ENCODE data around the gene PINLYP. TPM values are rescaled to one million over a fixed set of nuclear protein-coding genes. Genes with fewer than 3 reads are reported as not detected.

The PINLYP gene
- total RNA-seq = 0.98 and 7.4 TPM in 2 replicates

GRCh38 chr19:43575156-43575950, at the start of gene PINLYP, which contains the start of gene XRCC1:
Gene PINLYP, plus strand, starts transcription at chr19:43575801. Its CDS starts 1,391 bp downstream, at chr19:43577192.
Gene XRCC1, minus strand, starts transcription at chr19:43575527. Its CDS starts 69 bp downstream, at chr19:43575458.

GRCh38 chr19:43526884-43527859, 48.4 kb upstream of the PINLYP start, which contains the start of gene ETHE1:
Gene ETHE1, minus strand, starts transcription at chr19:43527201. Its CDS starts 24 bp downstream, at chr19:43527177.

GRCh38 chr19:43532962-43533545, 42.5 kb upstream of the PINLYP start, which contains the start of gene ZNF575:
Gene ZNF575, plus strand, starts transcription at chr19:43533188. Its CDS starts 1,235 bp downstream, at chr19:43534423.

GRCh38 chr19:43595999-43596841, 20.6 kb downstream of the PINLYP start, which contains the start of the genes IRGQ and ZNF576:
Gene IRGQ, minus strand, starts transcription at chr19:43596134. Its CDS starts 796 bp downstream, at chr19:43595338.
Gene ZNF576, plus strand, starts transcription at chr19:43596595. Its CDS starts 514 bp downstream, at chr19:43597109.

GRCh38 chr19:43611788-43612187, 36.2 kb downstream of the PINLYP start, which contains the start of gene SRRM5:
Gene SRRM5, plus strand, starts transcription at chr19:43612088. Its CDS starts 34 bp downstream, at chr19:43612122.

GRCh38 chr19:43619262-43620060, 43.9 kb downstream of the PINLYP start, which contains the start of gene ZNF428:
Gene ZNF428, minus strand, starts transcription at chr19:43619629. Its CDS starts 5,325 bp downstream, at chr19:43614304.

Other genes starting within 250 kb of the PINLYP start
- gene CD177, start 222.1 kb upstream of the PINLYP start, total RNA-seq = 0.09 and 0.14 TPM in 2 replicates
- not detected in 2 replicates for gene TEX101, start 160.9 kb upstream of the PINLYP start, total RNA-seq
- gene LYPD3, start 110.2 kb upstream of the PINLYP start, total RNA-seq = 288 and 344 TPM in 2 replicates
- 41.0 and 48.2 TPM in 2 replicates for gene PHLDB3, start 71.1 kb upstream of the PINLYP start, total RNA-seq
- 138 and 170 TPM in 2 replicates for gene ETHE1, start 48.6 kb upstream of the PINLYP start, total RNA-seq
- gene ZNF575, start 42.6 kb upstream of the PINLYP start, total RNA-seq = 0.28 TPM in 1 of 2 replicates, not detected in the other
- 23.2 and 28.4 TPM in 2 replicates for gene XRCC1, start 274 bp upstream of the PINLYP start, total RNA-seq
- gene IRGQ, start 20.3 kb downstream of the PINLYP start, total RNA-seq = 16.9 and 23.2 TPM in 2 replicates
- 10.9 and 12.2 TPM in 2 replicates for gene ZNF576, start 20.8 kb downstream of the PINLYP start, total RNA-seq
- gene SRRM5, start 36.3 kb downstream of the PINLYP start, total RNA-seq = not detected in 2 replicates
- 20.9 and 21.7 TPM in 2 replicates for gene ZNF428, start 43.8 kb downstream of the PINLYP start, total RNA-seq
- gene CADM4, start 64.0 kb downstream of the PINLYP start, total RNA-seq = 13.9 and 18.8 TPM in 2 replicates
- 60.3 and 68.0 TPM in 2 replicates for gene PLAUR, start 94.4 kb downstream of the PINLYP start, total RNA-seq
- gene IRGC, start 140.3 kb downstream of the PINLYP start, total RNA-seq = not detected in 2 replicates
- gene SMG9, start 179.2 kb downstream of the PINLYP start, total RNA-seq = 11.8 and 13.7 TPM in 2 replicates
- 11.5 and 12.9 TPM in 2 replicates for gene KCNN4, start 205.2 kb downstream of the PINLYP start, total RNA-seq
- gene LYPD5, start 226.6 kb downstream of the PINLYP start, total RNA-seq = 3.1 and 6.5 TPM in 2 replicates